Neural progenitor cell (in vitro differentiated cells): ENCODE results near the gene PRKRIP1. TPM values are rescaled to one million over a fixed set of nuclear protein-coding genes. Genes with fewer than 3 reads are reported as not detected.

ENCODE experiments used
- DNase-seq: peaks from one replicate; pipeline ENCODE4 v3.0.0-alpha.2; 2016; ENCODE audit warnings: low spot score
- H2AFZ ChIP-seq: fragments of 200-600 bp; sonication (generic); replicated peaks from 2 replicates; pipeline ENCODE4 v1.6.1; 2016; ENCODE audit warnings: antibody characterized with exemption
- H3F3A ChIP-seq: fragments of 200-600 bp; sonication (generic); 2 replicates; pipeline ENCODE4 v1.6.1; 2016; ENCODE audit warnings: antibody characterized with exemption, low read depth
- H3K27ac ChIP-seq: fragments of 200-600 bp; sonication (generic); 2 replicates; pipeline ENCODE4 v1.5.1; 2016; ENCODE audit warnings: mild to moderate bottlenecking
- H3K27me3 ChIP-seq: fragments of 200-600 bp; sonication (generic); 2 replicates; pipeline ENCODE4 v1.6.1; 2016; ENCODE audit warnings: mild to moderate bottlenecking, moderate library complexity
- H3K36me3 ChIP-seq: fragments of 200-600 bp; sonication (generic); 2 replicates; pipeline ENCODE4 v1.5.1; 2016
- H3K4me1 ChIP-seq: fragments of 200-600 bp; sonication (generic); 2 replicates; pipeline ENCODE4 v1.6.1; 2016; ENCODE audit warnings: mixed run types
- H3K4me2 ChIP-seq: fragments of 200-600 bp; sonication (generic); 2 replicates; pipeline ENCODE4 v1.6.1; 2016
- H3K4me3 ChIP-seq: fragments of 200-600 bp; sonication (generic); 2 replicates; pipeline ENCODE4 v1.5.1; 2016
- H3K79me2 ChIP-seq: fragments of 200-600 bp; sonication (generic); 2 replicates; pipeline ENCODE4 v1.6.1; 2016; ENCODE audit warnings: low read depth
- H3K9ac ChIP-seq: fragments of 200-600 bp; sonication (generic); 2 replicates; pipeline ENCODE4 v1.6.1; 2016
- H3K9me3 ChIP-seq: fragments of 200-600 bp; sonication (generic); 2 replicates; pipeline ENCODE4 v1.5.1; 2016; ENCODE audit warnings: low read depth
- H4K20me1 ChIP-seq: fragments of 200-600 bp; sonication (generic); 2 replicates; pipeline ENCODE4 v1.6.1; 2016; ENCODE audit warnings: low read depth
- H3K27ac Mint-ChIP-seq: 3 replicates; pipeline ENCODE4 v1.8.0; 2021; ENCODE audit warnings: mixed read lengths
- H3K27me3 Mint-ChIP-seq: 2 replicates; pipeline ENCODE4 v1.8.0; 2022; ENCODE audit warnings: low read depth, mild to moderate bottlenecking, inconsistent platforms, moderate library complexity, mixed read lengths; ENCODE audit not compliant: insufficient read depth
- H3K36me3 Mint-ChIP-seq: 3 replicates; pipeline ENCODE4 v1.8.0; 2021; ENCODE audit warnings: mixed read lengths
- H3K4me1 Mint-ChIP-seq: 3 replicates; pipeline ENCODE4 v1.8.0; 2021; ENCODE audit warnings: mixed read lengths
- H3K4me3 Mint-ChIP-seq: 3 replicates; pipeline ENCODE4 v1.8.0; 2021; ENCODE audit warnings: mild to moderate bottlenecking, moderate library complexity, mixed read lengths
- H3K9me3 Mint-ChIP-seq: 3 replicates; pipeline ENCODE4 v1.8.0; 2020; ENCODE audit warnings: mixed read lengths
- EZH2 ChIP-seq: fragments of 200-600 bp; sonication (generic); IDR thresholded peaks from 2 replicates; pipeline ENCODE4 v1.6.1; 2017; ENCODE audit warnings: antibody characterized with exemption, mild to moderate bottlenecking, moderate library complexity
- EZH2phosphoT487 ChIP-seq: fragments of 200-600 bp; sonication (generic); IDR thresholded peaks from 2 replicates; pipeline ENCODE4 v1.6.1; 2017; ENCODE audit warnings: antibody characterized with exemption
- total RNA-seq: library from RNA; depleted of rRNA; stranded (reverse); fragments of >200 nt; gene quantifications from 2 replicates; pipeline ENCODE4 v1.2.3, GENCODE V29; 2015; ENCODE audit warnings: low replicate concordance
- TF ChIP-seq, protein P1 (sequence below): fragments of 200-600 bp; sonication (generic); IDR thresholded peaks from 2 replicates; pipeline ENCODE4 v1.5.1; 2017; ENCODE audit warnings: antibody characterized with exemption, mild to moderate bottlenecking

The PRKRIP1 gene
- total RNA-seq, 1 donor from 2014 or later = 29.1 TPM

DNA sequence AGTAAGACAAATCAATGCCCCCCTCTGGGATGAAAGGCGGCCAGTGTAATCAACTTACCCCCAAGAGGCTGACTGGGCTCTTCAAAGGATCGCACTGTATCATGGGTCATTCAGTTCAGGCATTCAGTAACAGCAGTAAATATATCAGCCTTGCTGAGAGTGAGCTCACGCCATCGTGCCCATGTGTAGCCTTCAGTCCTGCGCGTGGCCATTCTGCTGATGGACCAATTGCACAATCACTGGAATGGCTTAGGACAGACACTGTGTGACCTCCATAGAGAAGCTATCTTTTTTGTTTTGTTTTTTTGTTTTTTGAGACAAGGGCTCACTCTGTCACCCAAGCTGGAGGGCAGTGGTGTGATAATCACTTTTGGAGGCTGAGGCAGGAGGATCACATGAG, 9.1 kb upstream of the PRKRIP1 start:
- no peak overlapping the region for H3K4me2 ChIP-seq
- H2AFZ ChIP-seq = no peak overlapping the region
- Mint-ChIP-seq H3K4me3 (no peak overlapping the region), H3K36me3 (peaks cover 6% of the 10 kb centered on the region), H3K4me1 (no peaks in the 10 kb centered on the region), H3K9me3 (no peaks in the 10 kb centered on the region), H3K27ac (no peak overlapping the region), H3K27me3 (no peaks in the 10 kb centered on the region)
- no peak overlapping the region for H3K9ac ChIP-seq
- H3K27ac ChIP-seq = no peak overlapping the region
- no peaks in the 10 kb centered on the region for H3K9me3 ChIP-seq
- H3K79me2 ChIP-seq = no peaks in the 10 kb centered on the region
- no peaks in the 10 kb centered on the region for H3K27me3 ChIP-seq
- H3K36me3 ChIP-seq = no peaks in the 10 kb centered on the region
- no peak for DNase-seq
- peaks cover 6% of the 10 kb centered on the region for H3F3A ChIP-seq
- no peaks in the 10 kb centered on the region for H4K20me1 ChIP-seq
- TF ChIP-seq, protein P1, sequence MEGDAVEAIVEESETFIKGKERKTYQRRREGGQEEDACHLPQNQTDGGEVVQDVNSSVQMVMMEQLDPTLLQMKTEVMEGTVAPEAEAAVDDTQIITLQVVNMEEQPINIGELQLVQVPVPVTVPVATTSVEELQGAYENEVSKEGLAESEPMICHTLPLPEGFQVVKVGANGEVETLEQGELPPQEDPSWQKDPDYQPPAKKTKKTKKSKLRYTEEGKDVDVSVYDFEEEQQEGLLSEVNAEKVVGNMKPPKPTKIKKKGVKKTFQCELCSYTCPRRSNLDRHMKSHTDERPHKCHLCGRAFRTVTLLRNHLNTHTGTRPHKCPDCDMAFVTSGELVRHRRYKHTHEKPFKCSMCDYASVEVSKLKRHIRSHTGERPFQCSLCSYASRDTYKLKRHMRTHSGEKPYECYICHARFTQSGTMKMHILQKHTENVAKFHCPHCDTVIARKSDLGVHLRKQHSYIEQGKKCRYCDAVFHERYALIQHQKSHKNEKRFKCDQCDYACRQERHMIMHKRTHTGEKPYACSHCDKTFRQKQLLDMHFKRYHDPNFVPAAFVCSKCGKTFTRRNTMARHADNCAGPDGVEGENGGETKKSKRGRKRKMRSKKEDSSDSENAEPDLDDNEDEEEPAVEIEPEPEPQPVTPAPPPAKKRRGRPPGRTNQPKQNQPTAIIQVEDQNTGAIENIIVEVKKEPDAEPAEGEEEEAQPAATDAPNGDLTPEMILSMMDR = no peak
- TF ChIP-seq EZH2 (no peak), EZH2phosphoT487 (no peak)
- H3K4me1 ChIP-seq = no peaks in the 10 kb centered on the region
- H3K4me3 ChIP-seq = no peak overlapping the region

DNA sequence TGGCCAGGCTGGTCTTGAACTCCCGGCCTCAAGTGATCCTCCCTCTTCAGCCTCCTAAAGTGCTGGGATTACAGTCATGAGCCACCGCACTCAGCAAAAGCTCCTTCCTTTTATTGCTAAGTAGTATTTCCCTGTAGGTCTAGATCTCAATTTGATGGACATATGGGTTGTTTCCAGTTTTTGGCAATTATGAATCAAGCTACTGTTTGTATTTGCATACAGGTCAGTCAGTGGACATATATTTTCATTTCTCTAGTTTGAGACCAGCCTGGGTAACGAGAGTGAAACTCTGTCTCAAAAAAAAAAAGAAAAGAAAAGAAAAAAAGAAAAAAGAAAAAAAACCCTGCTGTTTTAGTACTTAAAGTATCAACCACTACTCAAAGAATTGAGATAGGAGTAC, 6.4 kb upstream of the PRKRIP1 start:
- Mint-ChIP-seq H3K9me3 (no peaks in the 10 kb centered on the region), H3K36me3 (peaks cover 7% of the 10 kb centered on the region), H3K4me1 (no peaks in the 10 kb centered on the region), H3K4me3 (no peak overlapping the region), H3K27me3 (peaks cover 4% of the 10 kb centered on the region), H3K27ac (no peak overlapping the region)
- no peak for DNase-seq
- H3K27ac ChIP-seq = no peak overlapping the region
- no peaks in the 10 kb centered on the region for H3K4me1 ChIP-seq
- no peak overlapping the region for H3K9ac ChIP-seq
- H2AFZ ChIP-seq = no peak overlapping the region
- H3K79me2 ChIP-seq = no peaks in the 10 kb centered on the region
- no peak overlapping the region for H3K4me3 ChIP-seq
- no peaks in the 10 kb centered on the region for H3K36me3 ChIP-seq
- H3K9me3 ChIP-seq = no peaks in the 10 kb centered on the region
- H4K20me1 ChIP-seq = no peaks in the 10 kb centered on the region
- no peaks in the 10 kb centered on the region for H3K27me3 ChIP-seq
- H3F3A ChIP-seq = peaks cover 7% of the 10 kb centered on the region
- no peak for TF ChIP-seq EZH2phosphoT487
- no peak for TF ChIP-seq EZH2
- TF ChIP-seq, protein P1 = no peak
- H3K4me2 ChIP-seq = no peak overlapping the region

DNA sequence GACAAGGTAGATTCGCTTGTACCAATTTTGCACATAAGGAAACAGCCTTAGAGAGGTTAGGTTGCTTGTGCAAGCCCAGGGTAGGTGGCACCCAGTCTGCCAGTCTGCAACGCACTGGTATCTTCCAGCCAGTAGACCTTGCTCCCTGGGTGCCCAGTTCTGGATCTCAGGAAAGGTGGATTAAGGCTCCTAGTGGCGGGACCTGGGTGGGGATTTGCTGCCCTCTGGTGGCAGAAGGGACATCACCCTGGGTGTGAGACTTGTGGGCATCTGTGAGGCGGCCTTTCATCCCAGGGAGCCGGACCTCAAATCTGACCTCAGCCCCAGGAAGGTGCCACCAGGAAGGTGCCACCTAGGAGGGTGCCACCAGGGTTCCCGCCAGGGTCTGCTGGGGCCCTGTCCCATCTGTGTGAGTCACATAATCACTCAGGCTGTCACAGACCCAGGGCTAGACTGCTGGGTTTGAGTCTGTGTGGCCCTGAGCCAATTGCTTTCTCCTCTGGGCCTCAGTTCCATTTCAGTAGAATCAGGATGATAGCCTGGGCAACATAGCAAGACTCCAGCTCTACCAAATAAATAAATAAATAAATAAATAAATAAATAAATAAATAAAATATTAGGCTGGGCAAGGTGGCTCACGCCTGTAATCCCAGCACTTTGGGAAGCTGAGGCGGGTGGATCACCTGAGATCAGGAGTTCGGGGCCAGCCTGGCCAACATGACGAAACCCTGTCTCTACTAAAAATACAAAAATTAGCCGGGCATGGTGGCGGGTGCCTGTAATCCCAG, 5.3 kb upstream of the PRKRIP1 start:
- Mint-ChIP-seq H3K36me3 (peaks cover 5% of the 10 kb centered on the region), H3K9me3 (no peaks in the 10 kb centered on the region), H3K27ac (no peak overlapping the region), H3K4me3 (no peak overlapping the region), H3K4me1 (peaks cover 9% of the 10 kb centered on the region), H3K27me3 (peaks cover 10% of the 10 kb centered on the region)
- H3K27ac ChIP-seq = no peak overlapping the region
- H2AFZ ChIP-seq = no peak overlapping the region
- no peaks in the 10 kb centered on the region for H3K4me1 ChIP-seq
- no peak overlapping the region for H3K4me2 ChIP-seq
- no peak overlapping the region for H3K4me3 ChIP-seq
- no peak overlapping the region for H3K9ac ChIP-seq
- no peaks in the 10 kb centered on the region for H3K36me3 ChIP-seq
- no peaks in the 10 kb centered on the region for H3K27me3 ChIP-seq
- no peaks in the 10 kb centered on the region for H3K79me2 ChIP-seq
- TF ChIP-seq, protein P1 = peak; percentile 84
- TF ChIP-seq EZH2 = no peak
- no peaks in the 10 kb centered on the region for H3K9me3 ChIP-seq
- DNase-seq = peak; percentile 89
- peaks cover 18% of the 10 kb centered on the region for H3F3A ChIP-seq
- H4K20me1 ChIP-seq = no peaks in the 10 kb centered on the region
